ENCODE data around the gene XKR8. TPM values are rescaled to one million over a fixed set of nuclear protein-coding genes. Genes with fewer than 3 reads are reported as not detected.
"Not testable (repeated sequence)": the region's sequence is repeated elsewhere in the genome, so short reads cannot be mapped to it uniquely, and the experiment has no call there.

The XKR8 gene
- total RNA-seq, 2 experiments from 2014 or later, result 5.4 to 5.5 TPM

GRCh38 chr1:27993241-27993640, 33.5 kb downstream of the XKR8 start:
- Mint-ChIP-seq H3K9me3 (no peaks in the 10 kb centered on the region), H3K27me3 (no peaks in the 10 kb centered on the region), H3K4me3 (no peak overlapping the region), H3K4me1 (ENCODE audit: low read depth) (peaks cover 32% of the 10 kb centered on the region), H3K27ac (peak overlapping the region; percentile 73), H3K36me3 (ENCODE audit: low read depth) (peaks cover 81% of the 10 kb centered on the region)
- DNase-seq (peak in 6 of 14 experiments; percentile 0 to 59 (median 36)), ATAC-seq (ENCODE audit: poor library complexity) (peak; percentile 51)
- Histone ChIP-seq H3K27ac (ENCODE audit: low read depth in 1 of 2, low read length in 2 of 2) (peak overlapping the region in 1 of 2 donors; percentile 62), H3K36me3 (ENCODE audit: insufficient read depth, low read length) (peaks cover 52% of the 10 kb centered on the region), H3K27me3 (ENCODE audit: control insufficient read depth in 1 of 2, insufficient read depth in 2 of 2, low read length in 2 of 2) (no peaks in the 10 kb centered on the region), H3K4me3 (ENCODE audit: low read length) (no peak overlapping the region), H3K9me3 (ENCODE audit: control insufficient read depth in 1 of 2, insufficient read depth in 1 of 2, low read length in 2 of 2) (no peaks in the 10 kb centered on the region), H3K4me1 (ENCODE audit: insufficient read depth, low read length) (peaks cover 11% of the 10 kb centered on the region)
- ChIA-PET POLR2A (interaction anchor here (0.7 to 1.8 kb wide), 9 partner anchors 13 to 335 kb away, joined by 3 to 7 read pairs (median 3); partner anchors contain the start of genes MED18, PPP1R8, STX12 and XKR8), CTCF (interaction anchor here (1.1 to 1.8 kb wide), 3 partner anchors 13 to 135 kb away, joined by 4 to 7 read pairs (median 4); partner anchors contain the start of gene XKR8)
- no peak for TF ChIP-seq CTCF (IDR thresholded peaks at IDR 0.05)
- intact Hi-C loops (cut with DNase I, micrococcal nuclease), result no loop called here

- Mint-ChIP-seq H3K4me1 (ENCODE audit: low read depth) (peaks cover 32% of the 10 kb centered on the region), H3K36me3 (ENCODE audit: low read depth) (peaks cover 80% of the 10 kb centered on the region), H3K9me3 (no peaks in the 10 kb centered on the region), H3K4me3 (no peak overlapping the region), H3K27me3 (no peaks in the 10 kb centered on the region), H3K27ac (peak overlapping the region; percentile 73)
- peaks cover 11% of the 10 kb centered on the region for H3K4me1 ChIP-seq (ENCODE audit: insufficient read depth, low read length)
- H3K9me3 ChIP-seq (ENCODE audit: control insufficient read depth in 1 of 2, insufficient read depth in 1 of 2, low read length in 2 of 2), result no peaks in the 10 kb centered on the region
- no peak for TF ChIP-seq CTCF (IDR thresholded peaks at IDR 0.05)
- H3K27me3 ChIP-seq (ENCODE audit: control insufficient read depth in 1 of 2, insufficient read depth in 2 of 2, low read length in 2 of 2), result no peaks in the 10 kb centered on the region
- intact Hi-C loops (cut with DNase I, micrococcal nuclease), result no loop called here
- H3K36me3 ChIP-seq (ENCODE audit: insufficient read depth, low read length), result peaks cover 49% of the 10 kb centered on the region
- no peak overlapping the region for H3K4me3 ChIP-seq (ENCODE audit: low read length)
- ATAC-seq (ENCODE audit: poor library complexity), result no peak
- H3K27ac ChIP-seq (ENCODE audit: low read depth in 1 of 2, low read length in 2 of 2), result peak overlapping the region in 1 of 2 donors; percentile 62
- POLR2A ChIA-PET, result interaction anchor here (1.8 kb wide), 1 partner anchor 34 kb away, joined by 5 read pairs; the partner anchor contains the start of gene XKR8
- CTCF ChIA-PET, result no interaction called here
- DNase-seq, result no peak
Observed at GRCh38 chr1:27994060-27994459, 34.3 kb downstream of the XKR8 start.

GRCh38 chr1:27994526-27994925, 34.8 kb downstream of the XKR8 start:
- peaks cover 32% of the 10 kb centered on the region for H3K4me1 Mint-ChIP-seq (ENCODE audit: low read depth)

More at GRCh38 chr1:27994526-27994925, 34.8 kb downstream of the XKR8 start:
- DNase-seq; H3K9me3 ChIP-seq (ENCODE audit: control insufficient read depth in 1 of 2, insufficient read depth in 1 of 2, low read length in 2 of 2); intact Hi-C loops (cut with DNase I, micrococcal nuclease); H3K9me3 Mint-ChIP-seq; H3K4me3 ChIP-seq (ENCODE audit: low read length); H3K27ac ChIP-seq (ENCODE audit: low read depth in 1 of 2, low read length in 2 of 2); H3K4me3 Mint-ChIP-seq; ATAC-seq (ENCODE audit: poor library complexity); H3K27me3 ChIP-seq (ENCODE audit: control insufficient read depth in 1 of 2, insufficient read depth in 2 of 2, low read length in 2 of 2); CTCF ChIA-PET; H3K27me3 Mint-ChIP-seq: not testable (repeated sequence)
- POLR2A ChIA-PET, result interaction anchor here (0.6 kb wide), 1 partner anchor 182 kb away, joined by 6 read pairs; no protein-coding TSS in a partner anchor
- Mint-ChIP-seq H3K27ac (peak overlapping the region; percentile 73), H3K36me3 (ENCODE audit: low read depth) (peaks cover 79% of the 10 kb centered on the region)
- Histone ChIP-seq H3K4me1 (ENCODE audit: insufficient read depth, low read length) (peaks cover 11% of the 10 kb centered on the region), H3K36me3 (ENCODE audit: insufficient read depth, low read length) (peaks cover 48% of the 10 kb centered on the region)
